ENCODE measurements around the gene IFT74. TPM values are rescaled to one million over a fixed set of nuclear protein-coding genes. Genes with fewer than 3 reads are reported as not detected.

The IFT74 gene
- total and polyA plus RNA-seq, 12 donors, result 12.1 to 39.2 (median 19.5) TPM

GRCh38 chr9:26971721-26972120 is 15.5 kb downstream of the IFT74 start:
- Histone ChIP-seq H3K36me3 (replicated peaks in 1 of 2) (no peaks in the 10 kb centered on the region), H3K4me3 (no peak overlapping the region), H3K9me3 (replicated peaks in 1 of 3) (no peaks in the 10 kb centered on the region), H3K27ac (no peak overlapping the region), H3K27me3 (no peaks in the 10 kb centered on the region), H3K4me1 (replicated peaks in 1 of 2) (peaks cover 0 to 6% of the 10 kb centered on the region in 2 donors)
- intact Hi-C loops (cut with DNase I), result loop anchor here (5.0 to 10.0 kb wide), 3 partner anchors 87 to 227 kb away; no protein-coding TSS in a partner anchor
- DNase-seq, result no peak
- WGBS, 4 donors, result 95 to 100% (median 98%) methylated on average over 1 of the region's 1 CpG
- no peak for TF ChIP-seq POLR2A (IDR thresholded peaks at IDR 0.05)
- TF ChIP-seq, protein P1, sequence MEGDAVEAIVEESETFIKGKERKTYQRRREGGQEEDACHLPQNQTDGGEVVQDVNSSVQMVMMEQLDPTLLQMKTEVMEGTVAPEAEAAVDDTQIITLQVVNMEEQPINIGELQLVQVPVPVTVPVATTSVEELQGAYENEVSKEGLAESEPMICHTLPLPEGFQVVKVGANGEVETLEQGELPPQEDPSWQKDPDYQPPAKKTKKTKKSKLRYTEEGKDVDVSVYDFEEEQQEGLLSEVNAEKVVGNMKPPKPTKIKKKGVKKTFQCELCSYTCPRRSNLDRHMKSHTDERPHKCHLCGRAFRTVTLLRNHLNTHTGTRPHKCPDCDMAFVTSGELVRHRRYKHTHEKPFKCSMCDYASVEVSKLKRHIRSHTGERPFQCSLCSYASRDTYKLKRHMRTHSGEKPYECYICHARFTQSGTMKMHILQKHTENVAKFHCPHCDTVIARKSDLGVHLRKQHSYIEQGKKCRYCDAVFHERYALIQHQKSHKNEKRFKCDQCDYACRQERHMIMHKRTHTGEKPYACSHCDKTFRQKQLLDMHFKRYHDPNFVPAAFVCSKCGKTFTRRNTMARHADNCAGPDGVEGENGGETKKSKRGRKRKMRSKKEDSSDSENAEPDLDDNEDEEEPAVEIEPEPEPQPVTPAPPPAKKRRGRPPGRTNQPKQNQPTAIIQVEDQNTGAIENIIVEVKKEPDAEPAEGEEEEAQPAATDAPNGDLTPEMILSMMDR (IDR thresholded peaks at IDR 0.05), result no peak

GRCh38 chr9:26973989-26974388 is 17.8 kb downstream of the IFT74 start:
- H3K4me1 ChIP-seq (replicated peaks in 1 of 2), result peaks cover 0 to 2% of the 10 kb centered on the region in 2 donors
- peaks cover 0 to 4% of the 10 kb centered on the region in 2 donors for H3K36me3 ChIP-seq (replicated peaks in 1 of 2)
- no peak overlapping the region for H3K27ac ChIP-seq
- H3K4me3 ChIP-seq, result no peak overlapping the region
- H3K9me3 ChIP-seq (replicated peaks in 1 of 3), result no peaks in the 10 kb centered on the region
- TF ChIP-seq POLR2A (IDR thresholded peaks at IDR 0.05), result no peak
- TF ChIP-seq, protein P1 (IDR thresholded peaks at IDR 0.05), result no peak
- no peaks in the 10 kb centered on the region for H3K27me3 ChIP-seq
- DNase-seq, result no peak
- intact Hi-C loops (cut with DNase I), result loop anchor here (5.0 to 10.0 kb wide), 3 partner anchors 89 to 229 kb away; no protein-coding TSS in a partner anchor
- 82 to 96% (median 91%) methylated on average over 5 of the region's 5 CpGs for WGBS, 4 donors

GRCh38 chr9:26974927-26975326 is 18.7 kb downstream of the IFT74 start:
- Histone ChIP-seq H3K4me3 (no peak overlapping the region), H3K9me3 (replicated peaks in 1 of 3) (no peaks in the 10 kb centered on the region), H3K27me3 (no peaks in the 10 kb centered on the region), H3K27ac (no peak overlapping the region), H3K36me3 (replicated peaks in 1 of 2) (peaks cover 0 to 4% of the 10 kb centered on the region in 2 donors), H3K4me1 (replicated peaks in 1 of 2) (no peaks in the 10 kb centered on the region)
- intact Hi-C loops (cut with DNase I), result loop anchor here (5.0 to 10.0 kb wide), 3 partner anchors 90 to 230 kb away; no protein-coding TSS in a partner anchor
- DNase-seq, result no peak
- TF ChIP-seq, protein P1 (IDR thresholded peaks at IDR 0.05), result no peak
- no peak for TF ChIP-seq POLR2A (IDR thresholded peaks at IDR 0.05)
- WGBS, 4 donors, result 87 to 92% (median 89%) methylated on average over 4 of the region's 4 CpGs

DNA sequence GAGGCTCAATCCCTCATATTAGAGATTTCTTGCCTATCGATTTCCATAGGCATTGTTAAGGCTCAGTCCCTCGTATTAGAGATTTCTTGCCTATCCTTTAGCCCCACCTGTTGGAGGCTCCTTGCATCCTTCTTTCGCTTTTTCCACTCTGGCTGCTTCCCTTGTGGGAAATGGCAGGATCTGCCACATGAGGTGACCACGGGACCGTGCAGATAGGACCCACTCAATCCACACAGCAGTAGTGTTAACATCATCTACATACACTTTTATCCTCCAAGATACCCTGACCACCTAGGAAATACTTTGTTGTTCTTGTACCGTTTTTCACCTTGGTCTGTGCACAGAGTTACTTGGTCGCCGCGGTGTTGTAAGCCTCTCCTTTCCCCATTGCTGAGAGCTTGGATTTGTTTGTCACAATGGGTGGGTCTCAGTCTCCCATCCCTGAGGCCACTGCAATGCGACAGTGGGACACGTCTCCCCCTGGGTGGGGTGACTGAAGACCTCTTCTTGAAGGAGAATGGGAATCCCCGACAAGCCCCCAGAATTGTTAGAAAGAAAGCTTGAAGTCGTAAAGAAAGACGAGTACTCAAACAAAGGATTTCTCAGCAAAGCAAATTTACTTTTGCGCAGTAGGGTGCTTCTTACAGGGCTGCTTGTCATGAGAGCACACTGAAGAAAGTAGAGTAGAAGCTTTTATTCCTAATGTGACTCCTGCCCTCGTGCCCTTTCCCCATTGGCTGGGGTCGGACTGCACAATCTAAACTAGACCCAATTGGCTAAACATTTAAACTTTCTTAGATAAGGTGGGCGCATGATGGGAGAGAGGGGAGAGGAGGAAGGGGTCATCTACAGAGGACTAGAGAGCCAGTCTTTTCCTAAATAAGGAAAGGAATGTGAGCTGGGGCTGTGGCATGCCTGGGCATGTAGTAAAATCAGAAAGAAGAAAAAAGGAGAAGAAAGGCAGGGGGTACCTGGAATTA is 19.8 kb downstream of the IFT74 start:
- intact Hi-C loops (cut with DNase I), result loop anchor here (10.0 kb wide), 2 partner anchors 91 to 231 kb away; no protein-coding TSS in a partner anchor
- no peak overlapping the region for H3K4me3 ChIP-seq
- 83 to 89% (median 86%) methylated on average over 18 of the region's 18 CpGs for WGBS, 4 donors
- peaks cover 0 to 4% of the 10 kb centered on the region in 2 donors for H3K36me3 ChIP-seq (replicated peaks in 1 of 2)
- H3K27me3 ChIP-seq, result no peaks in the 10 kb centered on the region
- no peaks in the 10 kb centered on the region for H3K9me3 ChIP-seq (replicated peaks in 1 of 3)
- no peak overlapping the region for H3K27ac ChIP-seq
- H3K4me1 ChIP-seq (replicated peaks in 1 of 2), result no peaks in the 10 kb centered on the region
- no peak for TF ChIP-seq POLR2A (IDR thresholded peaks at IDR 0.05)
- TF ChIP-seq, protein P1 (IDR thresholded peaks at IDR 0.05), result peak; percentile 32 to 75 (median 66)
- peak; percentile 25 to 74 (median 43) for DNase-seq

All from adrenal gland (tissue), 12 donors.